ENCODE measurements around the gene PEX7. TPM values are rescaled to one million over a fixed set of nuclear protein-coding genes. Genes with fewer than 3 reads are reported as not detected.
A peak's percentile ranks its signal among the peaks of the same experiment; 100 is the strongest.
"Not testable (repeated sequence)": the region's sequence is repeated elsewhere in the genome, so short reads cannot be mapped to it uniquely, and the experiment has no call there.

The PEX7 gene
- total RNA-seq, 1 donor, result 6.1 TPM

DNA sequence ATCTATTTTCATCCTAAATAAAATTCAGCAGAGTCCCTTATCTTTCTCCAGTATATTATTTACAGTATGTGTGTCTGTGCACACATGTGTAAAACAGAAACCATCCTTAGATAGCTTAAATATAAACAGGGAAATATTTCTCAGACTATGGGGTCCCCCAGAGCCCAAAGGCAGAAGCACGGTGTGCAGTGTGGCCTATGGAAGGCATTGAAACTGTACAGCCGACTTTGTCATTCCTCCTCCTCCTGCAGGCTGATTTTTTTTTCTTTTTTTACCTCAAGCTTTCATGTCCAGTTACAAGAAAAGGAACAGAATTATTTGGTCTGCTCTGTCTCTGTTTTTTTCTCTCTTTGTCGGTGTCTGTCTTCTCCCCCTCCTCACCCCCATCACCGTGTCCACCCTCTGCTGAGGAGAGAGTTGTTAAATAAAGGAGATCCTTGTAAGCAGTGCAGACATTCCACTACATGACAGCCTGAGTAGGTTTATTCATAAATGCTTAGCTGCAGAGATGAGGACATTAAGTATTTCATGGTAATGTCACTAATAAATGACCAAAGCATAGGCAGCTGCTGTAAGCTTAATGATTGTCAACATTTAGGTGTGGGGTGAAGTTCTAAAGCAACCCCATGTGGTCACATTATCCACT lies 67.9 kb downstream of the PEX7 start:
- Histone ChIP-seq H3K4me3 (ENCODE audit: low read length) (no peak overlapping the region), H3K4me1 (ENCODE audit: insufficient read depth, low read length) (no peaks in the 10 kb centered on the region), H3K9me3 (ENCODE audit: low read depth, low read length) (no peaks in the 10 kb centered on the region), H3K27me3 (ENCODE audit: insufficient read depth, low read length) (no peaks in the 10 kb centered on the region)

GRCh38 chr6:136890986-136891385 lies 68.6 kb downstream of the PEX7 start:
- no peak overlapping the region for H3K4me3 ChIP-seq (ENCODE audit: low read length)
- H3K4me1 ChIP-seq (ENCODE audit: insufficient read depth, low read length), result no peaks in the 10 kb centered on the region
- H3K9me3 ChIP-seq (ENCODE audit: low read depth, low read length), result no peaks in the 10 kb centered on the region
- no peaks in the 10 kb centered on the region for H3K27me3 ChIP-seq (ENCODE audit: insufficient read depth, low read length)

DNA sequence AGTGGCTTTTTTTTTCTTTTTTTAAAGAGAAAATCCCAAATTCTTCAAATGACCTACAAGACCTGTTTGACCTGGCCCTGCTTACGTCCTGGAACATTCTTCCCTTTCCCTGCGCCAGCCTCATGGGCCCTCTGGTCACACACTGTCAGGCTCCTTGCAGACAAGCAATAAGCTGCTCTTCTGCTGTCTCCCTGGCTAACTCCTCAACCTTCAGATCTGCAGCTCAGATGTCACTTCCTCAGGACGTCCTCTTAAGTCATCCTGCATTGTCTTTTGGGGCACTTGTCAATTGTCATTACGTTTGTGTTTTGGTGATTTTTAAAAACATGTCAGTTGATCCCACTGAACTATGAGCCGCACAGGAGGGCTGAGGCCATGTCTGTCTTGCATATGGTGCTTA lies 70.8 kb downstream of the PEX7 start:
- Histone ChIP-seq H3K4me1 (ENCODE audit: insufficient read depth, low read length) (no peaks in the 10 kb centered on the region), H3K27me3 (ENCODE audit: insufficient read depth, low read length) (no peaks in the 10 kb centered on the region), H3K9me3 (ENCODE audit: low read depth, low read length) (no peaks in the 10 kb centered on the region), H3K4me3 (ENCODE audit: low read length) (no peak overlapping the region)

- H3K4me1 ChIP-seq (ENCODE audit: insufficient read depth, low read length), result no peaks in the 10 kb centered on the region
- H3K4me3 ChIP-seq (ENCODE audit: low read length), result no peak overlapping the region
- no peaks in the 10 kb centered on the region for H3K27me3 ChIP-seq (ENCODE audit: insufficient read depth, low read length)
- H3K9me3 ChIP-seq (ENCODE audit: low read depth, low read length), result no peaks in the 10 kb centered on the region
These were observed 73.5 kb downstream of the PEX7 start for GRCh38 chr6:136895901-136896300.

DNA sequence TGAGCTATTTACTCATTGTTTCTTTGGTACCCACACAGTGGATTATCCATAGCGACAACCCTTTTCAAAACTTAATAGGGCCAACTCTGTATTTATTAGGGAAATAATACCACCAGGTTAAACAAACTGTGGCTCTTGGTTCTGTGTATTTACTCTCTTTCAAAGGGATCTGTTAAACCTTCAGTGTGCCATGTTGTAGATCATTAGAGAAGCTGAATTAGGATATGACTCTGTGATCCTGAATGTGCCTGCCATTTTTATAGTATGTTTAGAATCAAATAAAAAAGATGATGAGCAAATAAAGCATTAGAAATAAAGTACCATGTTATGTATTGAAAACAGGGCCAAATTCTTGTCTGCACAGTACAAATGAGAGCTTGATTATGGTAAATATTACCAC lies 74.7 kb downstream of the PEX7 start:
- Histone ChIP-seq H3K4me3 (ENCODE audit: low read length) (no peak overlapping the region), H3K9me3 (ENCODE audit: low read depth, low read length) (no peaks in the 10 kb centered on the region), H3K4me1 (ENCODE audit: insufficient read depth, low read length) (no peaks in the 10 kb centered on the region), H3K27me3 (ENCODE audit: insufficient read depth, low read length) (no peaks in the 10 kb centered on the region)

DNA sequence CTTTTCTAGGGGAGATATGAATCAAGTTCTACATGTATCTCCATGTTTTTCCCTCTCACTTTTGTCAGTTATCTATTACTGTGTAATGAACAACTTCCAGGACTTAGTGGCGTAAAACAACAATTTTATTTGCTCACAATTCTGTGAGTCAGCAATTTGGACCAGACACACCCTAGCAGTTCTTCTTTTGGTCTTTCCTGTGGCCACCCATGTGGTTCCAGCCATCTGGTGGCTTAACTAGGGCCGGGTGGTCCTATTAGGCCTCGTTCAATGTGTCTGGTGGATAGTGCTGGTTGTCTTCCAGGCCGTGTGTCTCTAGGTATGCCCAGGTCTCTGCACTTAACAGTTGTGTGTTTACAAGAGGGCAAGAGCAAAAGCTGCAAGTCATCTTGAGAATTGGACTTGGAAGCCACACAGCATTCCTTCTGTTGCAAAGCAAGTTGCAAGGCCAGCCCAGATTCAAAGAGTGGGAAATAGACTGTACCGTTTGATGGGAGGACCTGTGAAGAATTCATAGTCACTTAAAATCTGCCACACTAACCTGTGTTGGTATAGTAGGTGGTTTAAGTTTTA lies 78.9 kb downstream of the PEX7 start:
- H3K27me3 ChIP-seq (ENCODE audit: insufficient read depth, low read length), result no peaks in the 10 kb centered on the region
- no peak overlapping the region for H3K4me3 ChIP-seq (ENCODE audit: low read length)
- H3K4me1 ChIP-seq (ENCODE audit: insufficient read depth, low read length), result no peaks in the 10 kb centered on the region
- no peaks in the 10 kb centered on the region for H3K9me3 ChIP-seq (ENCODE audit: low read depth, low read length)

GRCh38 chr6:136904477-136904876 lies 82.1 kb downstream of the PEX7 start:
- H3K9me3 ChIP-seq (ENCODE audit: low read depth, low read length); H3K27me3 ChIP-seq (ENCODE audit: insufficient read depth, low read length); H3K4me3 ChIP-seq (ENCODE audit: low read length); H3K4me1 ChIP-seq (ENCODE audit: insufficient read depth, low read length): not testable (repeated sequence)

DNA sequence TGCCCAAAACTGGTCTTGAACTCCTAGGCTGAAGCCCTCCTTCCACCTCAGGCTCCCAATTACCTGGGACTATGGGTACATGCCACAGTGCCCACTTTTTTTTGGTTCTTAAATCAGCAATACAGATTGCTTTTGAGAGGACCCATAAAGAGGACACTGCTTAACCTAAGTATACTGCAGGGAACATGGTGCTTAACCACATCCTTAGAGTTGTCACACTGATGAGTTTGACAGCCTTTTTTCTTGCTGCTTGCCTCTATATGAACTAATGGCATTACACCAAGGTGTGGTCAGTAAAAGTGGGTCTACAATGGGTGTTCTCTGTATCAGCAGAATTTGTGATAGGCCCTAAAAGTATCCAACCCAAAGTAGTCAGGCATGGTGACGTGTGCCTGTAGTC lies 92.6 kb downstream of the PEX7 start:
- Histone ChIP-seq H3K4me1 (ENCODE audit: insufficient read depth, low read length) (no peaks in the 10 kb centered on the region), H3K9me3 (ENCODE audit: low read depth, low read length) (no peaks in the 10 kb centered on the region), H3K4me3 (ENCODE audit: low read length) (no peak overlapping the region), H3K27me3 (ENCODE audit: insufficient read depth, low read length) (peaks cover 16% of the 10 kb centered on the region)

DNA sequence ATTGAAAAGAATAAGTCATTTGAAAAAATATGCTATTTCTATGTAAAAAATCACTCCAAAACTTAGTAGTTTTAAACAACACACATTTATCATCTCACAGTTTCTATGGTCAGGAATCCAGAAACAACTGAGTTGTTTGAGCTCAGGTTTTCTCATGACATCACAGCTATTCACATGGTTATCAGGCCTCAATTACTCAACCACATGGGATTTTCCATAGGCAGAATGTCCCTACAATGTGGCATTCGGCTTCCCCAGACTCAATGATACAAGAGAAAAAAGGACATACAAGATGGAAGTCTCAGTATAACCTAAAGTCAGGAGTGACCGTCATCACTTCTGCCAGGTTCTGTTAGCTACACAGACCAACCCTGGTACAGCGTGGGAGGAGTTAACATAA lies 96.3 kb downstream of the PEX7 start:
- Histone ChIP-seq H3K4me1 (ENCODE audit: insufficient read depth, low read length) (peaks cover 35% of the 10 kb centered on the region), H3K27me3 (ENCODE audit: insufficient read depth, low read length) (peaks cover 50% of the 10 kb centered on the region), H3K4me3 (ENCODE audit: low read length) (no peak overlapping the region), H3K9me3 (ENCODE audit: low read depth, low read length) (no peaks in the 10 kb centered on the region)

DNA sequence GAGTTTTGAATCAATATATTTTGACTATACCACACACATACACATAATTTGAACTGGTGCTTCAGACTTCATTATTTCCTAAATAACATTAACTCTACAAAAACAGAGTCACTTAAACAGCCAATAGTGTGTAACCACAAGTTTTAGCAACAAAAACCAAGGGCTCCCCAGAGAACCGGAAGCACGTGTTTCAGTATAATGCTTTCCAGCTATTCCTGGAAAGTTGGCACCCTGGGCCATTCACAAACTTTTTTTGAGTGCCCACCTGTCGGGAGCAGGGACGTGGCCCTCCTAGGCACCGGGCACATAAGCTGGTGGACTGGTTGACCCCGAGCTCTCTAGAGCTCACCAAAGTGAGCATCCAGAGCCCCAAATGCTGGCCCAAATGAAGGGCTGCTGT lies 97.8 kb downstream of the PEX7 start:
- peaks cover 64% of the 10 kb centered on the region for H3K27me3 ChIP-seq (ENCODE audit: insufficient read depth, low read length)
- no peak overlapping the region for H3K4me3 ChIP-seq (ENCODE audit: low read length)
- peaks cover 37% of the 10 kb centered on the region for H3K4me1 ChIP-seq (ENCODE audit: insufficient read depth, low read length)

DNA sequence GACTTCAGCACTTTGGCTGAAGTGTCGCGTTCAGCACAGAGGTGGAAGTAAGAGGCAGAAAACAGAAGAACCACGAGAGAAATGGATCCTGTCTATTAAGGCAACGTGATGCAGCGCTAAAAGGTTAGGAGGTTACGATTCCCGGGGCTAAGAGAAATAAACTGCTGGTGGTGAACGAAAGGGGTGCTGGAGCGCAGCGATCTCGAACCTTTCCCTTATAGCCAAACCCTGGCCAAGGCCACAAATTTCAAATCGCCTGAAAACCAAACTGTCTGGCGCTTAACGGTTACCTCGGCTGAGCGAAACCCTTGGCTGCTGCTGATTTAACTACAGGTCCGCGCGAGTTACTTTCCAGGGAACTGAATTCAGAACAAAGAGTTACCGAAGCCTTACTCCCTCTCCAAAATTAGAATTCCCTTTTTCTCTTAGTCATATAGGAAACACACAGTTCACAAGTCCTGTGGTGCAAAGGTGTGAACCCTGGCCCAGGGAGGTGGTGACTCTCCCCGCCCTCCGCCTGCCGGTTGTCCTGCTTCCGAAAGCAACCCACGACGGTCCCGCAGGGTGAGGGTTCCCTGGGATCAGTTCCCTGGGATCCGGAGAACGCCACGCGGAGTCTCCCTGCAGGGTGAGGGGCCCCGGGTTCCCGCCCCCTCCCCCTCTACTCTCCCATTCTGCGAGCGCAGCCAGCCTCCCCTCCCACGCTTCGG lies 98.4 kb downstream of the PEX7 start:
- peaks cover 37% of the 10 kb centered on the region for H3K4me1 ChIP-seq (ENCODE audit: insufficient read depth, low read length)
- H3K27me3 ChIP-seq (ENCODE audit: insufficient read depth, low read length), result peaks cover 70% of the 10 kb centered on the region
- H3K9me3 ChIP-seq (ENCODE audit: low read depth, low read length), result no peaks in the 10 kb centered on the region
- peak overlapping the region; percentile 2 for H3K4me3 ChIP-seq (ENCODE audit: low read length)

More for the DNA sequence above, 97.8 kb downstream of the PEX7 start:
- H3K9me3 ChIP-seq (ENCODE audit: low read depth, low read length), result no peaks in the 10 kb centered on the region

DNA sequence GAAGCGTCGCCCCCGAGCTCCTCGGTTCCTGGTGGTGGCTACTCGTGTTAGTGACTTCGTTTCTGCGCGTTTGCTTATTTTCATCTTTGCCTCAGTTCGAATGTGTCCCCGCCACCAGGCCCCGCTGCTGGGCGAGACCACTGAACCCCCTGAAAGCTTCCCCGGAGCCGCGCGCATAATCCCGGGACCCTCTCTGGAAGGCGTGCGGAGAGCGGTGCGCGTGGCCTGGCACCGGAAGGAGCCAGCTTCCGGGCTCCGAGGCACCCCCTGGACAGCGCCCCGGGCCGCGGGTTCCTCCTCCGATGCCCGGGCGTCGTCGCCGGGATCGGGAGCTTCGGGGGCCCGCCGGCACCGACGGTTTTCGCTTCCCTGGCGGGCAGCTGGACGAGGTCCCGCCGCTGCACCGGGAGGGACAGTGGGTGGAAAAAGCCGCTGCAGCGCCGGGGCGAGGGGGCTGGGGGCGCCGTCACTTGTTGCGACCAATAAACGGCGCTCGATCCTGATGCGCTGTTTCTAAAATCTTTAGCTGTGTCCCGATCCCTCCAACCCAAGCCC lies 99.1 kb downstream of the PEX7 start:
- Histone ChIP-seq H3K27me3 (ENCODE audit: insufficient read depth, low read length) (peaks cover 71% of the 10 kb centered on the region), H3K9me3 (ENCODE audit: low read depth, low read length) (no peaks in the 10 kb centered on the region), H3K4me1 (ENCODE audit: insufficient read depth, low read length) (peaks cover 37% of the 10 kb centered on the region), H3K4me3 (ENCODE audit: low read length) (peak overlapping the region; percentile 15)

DNA sequence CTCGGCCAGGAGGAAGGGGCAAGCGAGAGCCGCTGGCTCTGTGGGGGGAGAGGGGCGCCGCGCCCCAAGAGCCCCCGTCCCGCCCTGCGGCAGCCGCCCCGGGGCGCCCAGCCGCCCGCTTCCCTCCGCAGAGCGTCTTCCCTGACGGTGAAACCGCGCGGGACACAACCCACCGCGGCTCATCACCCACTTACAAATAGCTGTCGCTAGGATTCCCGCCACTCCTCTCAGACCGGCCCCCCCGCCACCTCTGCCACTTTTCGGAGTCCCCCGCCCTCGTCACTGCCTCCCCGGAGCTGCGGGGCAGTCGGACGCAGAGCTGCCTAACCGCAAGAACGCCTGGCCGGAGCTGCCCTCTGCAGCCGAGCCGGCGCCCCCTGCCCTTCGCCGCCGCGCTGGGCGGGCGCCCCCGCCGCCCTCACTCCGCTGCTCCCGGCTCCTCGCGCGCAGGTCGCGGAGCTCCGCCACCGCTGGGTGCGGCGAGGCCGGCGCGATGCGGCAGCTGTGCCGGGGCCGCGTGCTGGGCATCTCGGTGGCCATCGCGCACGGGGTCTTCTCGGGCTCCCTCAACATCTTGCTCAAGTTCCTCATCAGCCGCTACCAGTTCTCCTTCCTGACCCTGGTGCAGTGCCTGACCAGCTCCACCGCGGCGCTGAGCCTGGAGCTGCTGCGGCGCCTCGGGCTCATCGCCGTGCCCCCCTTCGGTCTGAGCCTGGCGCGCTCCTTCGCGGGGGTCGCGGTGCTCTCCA lies 99.7 kb downstream of the PEX7 start, which contains the start of gene SLC35D3:
TSS of gene SLC35D3 (plus strand) at position 366 of the 749 bp plus-strand sequence. CDS start at position 494, 128 bp downstream.
- Histone ChIP-seq H3K4me3 (ENCODE audit: low read length) (peak within 1 kb of the TSS; percentile 15), H3K9me3 (ENCODE audit: low read depth, low read length) (no peaks in the 10 kb centered on the region), H3K27me3 (ENCODE audit: insufficient read depth, low read length) (peaks cover 71% of the 10 kb centered on the region), H3K4me1 (ENCODE audit: insufficient read depth, low read length) (peaks cover 37% of the 10 kb centered on the region)

GRCh38 chr6:136922685-136923006 lies 100.3 kb downstream of the PEX7 start:
- peaks cover 71% of the 10 kb centered on the region for H3K27me3 ChIP-seq (ENCODE audit: insufficient read depth, low read length)
- H3K9me3 ChIP-seq (ENCODE audit: low read depth, low read length), result no peaks in the 10 kb centered on the region
- H3K4me1 ChIP-seq (ENCODE audit: insufficient read depth, low read length), result peaks cover 37% of the 10 kb centered on the region
- H3K4me3 ChIP-seq (ENCODE audit: low read length), result no peak overlapping the region

Measured in mononuclear cell (primary cell).